Measurements from ENCODE around the gene PCDH18. TPM values are rescaled to one million over a fixed set of nuclear protein-coding genes. Genes with fewer than 3 reads are reported as not detected.

Gene PCDH18
- total and polyA plus RNA-seq, 2 of the 4 experiments (the other 2 are of a cell fraction), result 41.3 to 119 TPM

DNA sequence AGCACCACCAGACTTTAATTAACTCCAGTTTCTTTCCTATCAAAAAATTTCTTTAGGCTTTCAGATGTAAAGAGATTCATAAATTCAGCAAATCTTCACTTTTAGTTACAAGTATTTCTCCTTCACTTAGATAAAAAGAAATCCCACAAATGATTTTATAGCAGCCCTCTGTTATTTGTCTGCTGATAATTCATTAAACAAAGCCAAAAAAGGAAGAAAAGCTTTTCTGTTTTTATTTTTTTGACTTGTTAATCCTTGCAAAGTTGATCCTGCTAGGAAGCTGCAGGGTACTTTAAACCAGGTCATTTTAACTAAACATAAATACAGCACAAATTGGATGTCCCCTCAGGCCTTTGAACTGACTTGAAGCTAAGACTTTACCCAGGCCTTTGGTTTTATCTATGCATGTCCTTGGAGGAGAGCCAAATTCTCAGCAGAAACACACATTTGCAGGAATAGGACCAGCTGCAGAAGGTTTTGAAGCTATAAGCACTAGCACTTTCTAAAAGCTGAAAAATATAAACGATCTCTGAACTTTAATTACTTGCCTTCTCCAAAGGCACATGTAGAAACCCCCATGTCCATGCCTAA, 57.5 kb downstream of the PCDH18 start:
- Histone ChIP-seq H4K8ac (ENCODE audit: low read depth in 2 of 2, low read length in 2 of 2) (no peak overlapping the region), H2AK9ac (replicated peaks; ENCODE audit: low read depth, low read length, poor library complexity) (no peak overlapping the region), H2BK20ac (ENCODE audit: low read depth, low read length) (no peak overlapping the region), H4K20me1 (ENCODE audit: insufficient read depth, low read length) (no peaks in the 10 kb centered on the region), H3K79me1 (ENCODE audit: low read depth in 1 of 2, low read length in 2 of 2) (no peaks in the 10 kb centered on the region), H3K27me3 (ENCODE audit: control insufficient read depth, insufficient read depth, low read length) (no peaks in the 10 kb centered on the region), H4K91ac (ENCODE audit: insufficient read depth, low read depth, low read length) (no peak overlapping the region), H3K4me3 (ENCODE audit: insufficient read depth, low read depth, low read length) (no peak overlapping the region), H3K4me1 (ENCODE audit: control insufficient read depth, insufficient read depth, low read length) (no peaks in the 10 kb centered on the region), H2BK5ac (ENCODE audit: low read depth, low read length, poor library complexity, severe bottlenecking) (no peak overlapping the region), H3K14ac (replicated peaks; ENCODE audit: low read depth, low read length) (no peak overlapping the region), H2AK5ac (ENCODE audit: low read depth, low read length) (no peak overlapping the region), H4K5ac (ENCODE audit: low read depth, low read length) (no peak overlapping the region), H3K9ac (ENCODE audit: low read depth, low read length) (no peak overlapping the region), H2AFZ (replicated peaks; ENCODE audit: low read length, poor library complexity) (no peak overlapping the region), H3K4me2 (ENCODE audit: low read depth, low read length) (no peak overlapping the region), H3K9me3 (ENCODE audit: control insufficient read depth, insufficient read depth, low read length) (no peaks in the 10 kb centered on the region), H3K4ac (ENCODE audit: low read depth, low read length) (no peak overlapping the region), H3K27ac (ENCODE audit: insufficient read depth, low read length) (no peak overlapping the region), H3K36me3 (ENCODE audit: control insufficient read depth, insufficient read depth, low read length) (no peaks in the 10 kb centered on the region), H3K56ac (ENCODE audit: extremely low read depth, insufficient read depth, low read length) (no peak overlapping the region), H3K9me1 (ENCODE audit: insufficient read depth, low read length) (no peaks in the 10 kb centered on the region), H3K23ac (ENCODE audit: low read depth, low read length) (no peak overlapping the region), H3K18ac (ENCODE audit: low read depth, low read length) (no peak overlapping the region), H2BK15ac (ENCODE audit: low read depth, low read length) (no peak overlapping the region), H2BK120ac (ENCODE audit: low read depth, low read length) (no peak overlapping the region)
- TF ChIP-seq RCOR1 (IDR thresholded peaks at IDR 0.05; ENCODE audit: insufficient replicate concordance, low read length), result no peak
- TF ChIP-seq MAFK (IDR thresholded peaks at IDR 0.05; ENCODE audit: low read depth, low read length), result no peak
- no peak for TF ChIP-seq MXI1 (IDR thresholded peaks at IDR 0.05; ENCODE audit: borderline replicate concordance, low read depth, low read length)
- TF ChIP-seq, protein P1, sequence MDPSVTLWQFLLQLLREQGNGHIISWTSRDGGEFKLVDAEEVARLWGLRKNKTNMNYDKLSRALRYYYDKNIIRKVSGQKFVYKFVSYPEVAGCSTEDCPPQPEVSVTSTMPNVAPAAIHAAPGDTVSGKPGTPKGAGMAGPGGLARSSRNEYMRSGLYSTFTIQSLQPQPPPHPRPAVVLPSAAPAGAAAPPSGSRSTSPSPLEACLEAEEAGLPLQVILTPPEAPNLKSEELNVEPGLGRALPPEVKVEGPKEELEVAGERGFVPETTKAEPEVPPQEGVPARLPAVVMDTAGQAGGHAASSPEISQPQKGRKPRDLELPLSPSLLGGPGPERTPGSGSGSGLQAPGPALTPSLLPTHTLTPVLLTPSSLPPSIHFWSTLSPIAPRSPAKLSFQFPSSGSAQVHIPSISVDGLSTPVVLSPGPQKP (IDR thresholded peaks at IDR 0.05; ENCODE audit: borderline replicate concordance, low read depth, low read length), result no peak
- TF ChIP-seq CEBPB (IDR thresholded peaks at IDR 0.05; ENCODE audit: low read depth, low read length), result no peak
- no peak for TF ChIP-seq BHLHE40 (IDR thresholded peaks at IDR 0.05; ENCODE audit: low read depth, low read length)
- no peak for TF ChIP-seq RFX5 (IDR thresholded peaks at IDR 0.05; ENCODE audit: low read depth, low read length)
- TF ChIP-seq FOS (IDR thresholded peaks at IDR 0.05; ENCODE audit: low read depth, low read length), result no peak
- DNase-seq (peak; percentile 70), ATAC-seq (ENCODE audit: low read depth) (peak; percentile 49)
- dilution Hi-C loops (cut with HindIII; ENCODE audit: low sequenced_read_pairs, unreplicated experiment) (no loop called here), intact Hi-C loops (cut with micrococcal nuclease) (no loop called here), in situ Hi-C loops (cut with MboI; ENCODE audit: low sequenced_read_pairs) (no loop called here)
- WGBS, 2 experiments (ENCODE audit: extremely low coverage in 2 of 2, insufficient read length in 1 of 2), result no CpG with 5 or more reads among the region's 1 CpG
- no TSS peak for BruUV-seq (replicated peaks)
- POLR2A ChIA-PET (ENCODE audit: unreplicated experiment), result interaction anchor here (0.5 kb wide), 1 partner anchor 39 kb away, joined by 5 read pairs; no protein-coding TSS in a partner anchor
- CTCF ChIA-PET, result interaction anchor here (0.7 to 1.1 kb wide), 2 partner anchors 9 to 19 kb away, joined by 3 read pairs; no protein-coding TSS in a partner anchor
